GM10266 (cell line): ENCODE measurements around the gene TENT4A.

Experiments used
- DNase-seq: peaks from one replicate; pipeline ENCODE4 v3.0.0; 2012; ENCODE audit errors: extremely low spot score
- CTCF ChIP-seq: IDR thresholded peaks from 2 replicates; pipeline ENCODE4 v1.5.1; 2012; ENCODE audit warnings: mild to moderate bottlenecking, low read depth; ENCODE audit not compliant: control insufficient read depth, insufficient read depth; ENCODE audit errors: missing control alignments

Gene TENT4A

GRCh38 chr5:6717247-6717646, 4.0 kb downstream of the TENT4A start:
- no peak for DNase-seq
- no peak for TF ChIP-seq CTCF

- TF ChIP-seq CTCF, result no peak
- no peak for DNase-seq
These were observed 4.5 kb downstream of the TENT4A start for GRCh38 chr5:6717687-6718086.

- DNase-seq, result no peak
- TF ChIP-seq CTCF, result no peak
These were observed 5.0 kb downstream of the TENT4A start for GRCh38 chr5:6718161-6718681.

- no peak for TF ChIP-seq CTCF
- no peak for DNase-seq
These were observed 5.5 kb downstream of the TENT4A start for GRCh38 chr5:6718718-6719117.

- no peak for DNase-seq
- no peak for TF ChIP-seq CTCF
These were observed 6.2 kb downstream of the TENT4A start for GRCh38 chr5:6719417-6719816.

- TF ChIP-seq CTCF, result no peak
- DNase-seq, result no peak
These were observed 6.8 kb downstream of the TENT4A start for GRCh38 chr5:6719896-6720560.

- no peak for DNase-seq
- TF ChIP-seq CTCF, result no peak
These were observed 7.3 kb downstream of the TENT4A start for GRCh38 chr5:6720561-6720921.
